HG03432 (cell line): ENCODE data around the gene RUNX1.

Experiments
- ATAC-seq: cut with Tn5 transposase; IDR thresholded peaks from one replicate; pipeline ENCODE4 v1.9.1; 2021; ENCODE audit warnings: mild to moderate bottlenecking, moderate library complexity; ENCODE audit not compliant: unreplicated experiment

Gene RUNX1

DNA sequence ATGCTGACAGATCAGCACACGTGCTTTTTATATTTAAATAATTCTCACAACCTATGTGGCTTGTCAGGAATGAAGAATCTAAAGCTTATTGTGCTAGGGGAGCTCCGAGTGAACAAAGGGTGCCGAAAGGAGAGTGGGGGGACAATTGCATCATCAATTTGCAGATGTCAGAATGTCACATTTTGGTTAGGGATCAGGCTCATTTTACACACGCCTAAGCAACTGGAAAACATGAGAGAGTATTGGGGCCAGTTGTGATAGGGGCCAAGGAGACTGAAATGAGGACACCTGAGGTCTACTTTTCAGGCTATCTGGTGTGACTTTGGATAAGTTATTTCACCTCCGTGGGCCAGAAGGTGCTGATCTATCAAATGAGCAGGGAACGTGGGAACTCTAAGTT lies 31.8 kb downstream of the RUNX1 start:
- no peak for ATAC-seq

DNA sequence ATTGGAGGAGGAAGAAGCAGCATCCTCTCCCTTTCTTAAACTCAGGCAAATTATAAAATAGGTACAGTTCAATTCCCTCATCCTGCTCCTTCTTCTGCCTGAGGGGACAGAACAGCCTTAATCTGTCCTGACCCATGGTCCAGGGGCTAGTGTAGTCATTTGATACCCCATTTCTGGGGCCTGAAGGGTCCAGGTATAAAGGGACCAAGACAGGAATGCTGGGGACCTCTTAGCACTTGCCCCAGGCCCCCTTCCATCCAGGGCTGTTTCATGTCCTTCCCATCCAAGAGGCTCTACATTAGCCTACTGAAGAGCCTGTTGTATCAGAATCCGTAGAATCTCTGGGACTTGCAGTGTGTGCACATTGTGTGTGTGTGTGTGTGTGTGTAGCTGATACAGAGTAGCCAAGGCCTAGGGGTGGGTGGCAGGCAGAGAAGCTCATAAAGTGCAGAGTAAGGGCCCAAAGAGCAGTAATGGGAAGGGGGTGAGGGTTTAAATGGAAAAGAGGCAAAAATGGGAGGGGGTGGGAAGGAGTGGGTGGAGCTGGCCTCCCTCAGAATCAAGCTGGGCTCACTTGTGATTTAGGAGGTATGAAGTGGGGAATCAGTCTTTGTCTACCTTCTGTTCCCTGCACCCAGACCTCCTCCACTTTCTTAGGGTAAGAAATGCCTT lies 32.4 kb downstream of the RUNX1 start:
- ATAC-seq, result no peak

DNA sequence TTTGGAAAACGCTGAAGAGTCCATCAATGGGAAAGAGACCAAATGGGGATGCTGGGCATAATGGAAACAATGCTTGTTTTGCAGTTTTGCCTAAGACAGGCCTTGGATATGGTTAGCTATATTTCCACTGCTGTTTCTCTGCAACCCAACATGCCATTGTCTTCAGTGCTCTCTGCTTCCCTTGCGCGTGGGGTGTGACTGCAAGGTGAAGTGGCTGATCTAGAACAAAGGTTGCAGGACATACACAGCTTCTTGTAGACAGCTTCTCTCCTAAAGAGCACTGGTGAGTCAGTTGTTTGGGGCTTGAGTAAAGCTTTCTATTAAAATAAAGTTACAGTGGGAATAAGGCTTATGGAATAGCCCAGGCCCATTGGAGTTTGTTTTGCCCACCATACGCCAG lies 33.0 kb downstream of the RUNX1 start:
- ATAC-seq, result no peak

DNA sequence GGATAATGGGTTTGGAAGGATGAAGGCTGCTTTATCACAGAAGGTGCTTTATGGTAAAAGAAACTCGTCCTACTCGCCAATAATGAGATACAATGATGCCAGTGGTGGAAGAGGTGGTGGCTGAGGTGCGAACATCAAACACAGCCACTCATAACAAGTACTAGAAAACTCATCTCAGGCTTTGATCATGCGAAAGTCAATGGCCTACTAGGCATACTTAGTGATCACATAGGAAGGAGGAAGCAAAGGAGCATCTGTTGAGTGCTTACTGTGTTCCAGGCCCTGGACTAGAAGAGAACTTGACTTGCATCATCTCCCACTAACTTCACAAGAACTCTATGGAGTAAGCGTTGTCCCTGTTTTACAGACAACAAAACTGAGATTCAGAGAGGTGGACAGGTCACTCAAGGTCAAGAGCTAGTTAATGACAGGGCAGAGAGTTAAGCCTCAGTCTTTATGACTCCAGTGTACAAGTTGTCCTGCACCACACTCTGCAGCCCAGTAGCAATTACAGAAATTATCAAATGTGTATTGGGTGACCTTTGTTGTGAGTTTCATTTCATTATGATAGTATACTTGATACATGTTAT lies 33.6 kb downstream of the RUNX1 start:
- no peak for ATAC-seq

DNA sequence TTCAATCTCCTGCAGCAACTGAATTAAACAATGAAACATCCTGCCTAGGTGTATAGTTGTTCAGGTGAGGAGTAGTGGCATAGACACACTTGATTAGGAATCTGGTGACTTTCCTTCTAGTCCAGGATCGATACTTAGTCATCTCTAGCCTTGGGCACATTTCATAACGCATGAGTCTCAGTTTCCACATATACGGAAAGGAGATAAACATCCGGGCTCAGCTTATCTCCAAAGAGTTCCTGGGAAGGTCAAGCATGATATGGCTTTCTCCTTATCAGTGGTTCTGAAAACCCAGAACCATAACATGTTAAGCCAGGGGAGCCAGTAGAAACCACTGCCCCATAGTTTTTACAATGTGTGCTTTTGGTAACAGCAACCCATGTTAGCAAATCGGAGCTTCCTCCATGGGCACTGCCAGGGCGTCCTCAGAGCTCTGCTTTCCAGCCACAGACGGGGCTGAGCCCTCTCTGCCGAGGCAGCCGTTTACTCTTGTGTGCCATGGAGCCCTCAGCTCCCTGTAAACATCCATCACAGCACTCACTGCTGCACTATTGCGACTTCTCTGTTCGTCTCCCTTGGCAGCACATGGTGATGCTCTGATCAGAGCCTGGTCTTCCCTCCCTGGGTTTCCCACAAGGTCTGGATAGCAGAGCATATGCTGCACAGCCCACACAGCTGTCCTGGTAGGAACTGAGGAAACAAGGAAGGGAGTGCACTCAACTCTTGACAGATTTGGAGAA lies 34.6 kb downstream of the RUNX1 start:
- no peak for ATAC-seq

DNA sequence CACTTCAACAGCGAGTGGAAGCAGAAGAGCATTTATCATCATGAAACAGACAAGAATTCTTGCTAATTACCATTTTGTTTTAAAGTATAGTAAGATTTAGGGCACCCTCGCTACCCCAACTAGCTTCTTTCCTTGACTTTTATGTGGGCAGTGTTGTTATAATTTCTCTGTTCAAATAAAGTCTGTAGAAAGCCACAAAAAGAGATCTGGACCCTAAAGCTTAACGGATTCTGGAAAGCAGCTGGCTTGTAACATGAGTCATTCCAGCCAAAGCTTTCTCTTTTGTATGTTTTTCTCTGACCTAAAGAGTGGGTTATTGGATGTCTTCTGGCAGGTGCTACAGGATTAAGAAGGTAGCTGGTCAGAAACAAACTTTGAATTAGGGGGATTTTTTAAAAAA lies 37.4 kb downstream of the RUNX1 start:
- no peak for ATAC-seq

DNA sequence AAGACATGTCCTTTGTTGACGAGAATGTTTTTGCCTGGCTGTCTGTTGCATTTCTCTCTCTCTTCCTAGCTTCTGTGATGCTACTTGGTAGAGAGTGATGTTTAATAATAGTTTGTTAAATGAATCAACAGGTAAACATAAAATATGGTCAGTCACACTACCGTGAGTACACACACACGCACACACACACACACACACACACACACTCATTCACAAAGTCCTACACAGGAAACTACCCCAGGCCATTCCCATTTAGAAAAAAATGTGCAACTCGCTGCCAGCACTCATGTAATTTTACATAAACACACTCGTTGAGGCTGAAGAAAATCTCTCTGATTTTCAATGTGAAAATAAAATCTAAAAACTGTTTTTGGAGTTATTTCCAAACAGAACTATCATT lies 38.7 kb downstream of the RUNX1 start:
- no peak for ATAC-seq

DNA sequence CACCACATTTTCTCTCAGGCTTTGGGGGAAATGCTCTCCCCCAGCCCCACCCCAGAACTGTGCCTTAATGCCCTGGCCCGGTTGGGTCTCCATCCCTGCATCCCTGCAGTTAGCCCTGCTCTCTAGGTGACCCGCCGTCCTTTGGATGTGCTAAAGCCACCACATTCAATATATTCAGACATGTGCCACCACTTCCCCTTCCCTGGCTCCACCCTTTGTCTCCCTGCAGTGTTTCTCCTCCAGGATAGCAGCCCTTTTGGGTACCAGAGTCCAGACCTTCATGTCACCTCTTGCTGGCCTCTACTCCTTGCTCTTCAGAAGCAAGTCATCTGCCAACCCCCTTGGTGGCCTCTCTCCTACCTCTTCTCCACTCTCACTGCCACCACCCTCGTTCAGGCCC lies 41.8 kb downstream of the RUNX1 start:
- ATAC-seq, result no peak

DNA sequence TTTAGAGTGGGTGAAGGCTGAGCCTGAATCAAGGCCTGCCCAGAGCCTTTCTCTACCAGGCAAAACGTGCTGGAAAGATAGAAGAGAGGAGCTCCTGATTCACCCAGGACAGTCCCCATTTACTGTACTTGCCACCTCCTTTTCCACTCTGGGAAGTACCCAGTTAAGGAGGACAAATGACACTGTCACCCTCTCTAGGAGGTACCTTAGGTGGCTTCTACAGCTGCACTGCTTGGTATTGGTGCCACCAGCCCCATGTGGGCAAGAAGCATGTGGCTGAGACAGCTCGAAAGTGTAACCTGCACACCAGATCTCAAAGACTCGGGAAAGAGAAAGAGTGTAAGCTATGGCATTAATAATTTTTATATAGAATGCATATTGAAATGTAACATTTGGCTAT lies 42.3 kb downstream of the RUNX1 start:
- ATAC-seq, result no peak

DNA sequence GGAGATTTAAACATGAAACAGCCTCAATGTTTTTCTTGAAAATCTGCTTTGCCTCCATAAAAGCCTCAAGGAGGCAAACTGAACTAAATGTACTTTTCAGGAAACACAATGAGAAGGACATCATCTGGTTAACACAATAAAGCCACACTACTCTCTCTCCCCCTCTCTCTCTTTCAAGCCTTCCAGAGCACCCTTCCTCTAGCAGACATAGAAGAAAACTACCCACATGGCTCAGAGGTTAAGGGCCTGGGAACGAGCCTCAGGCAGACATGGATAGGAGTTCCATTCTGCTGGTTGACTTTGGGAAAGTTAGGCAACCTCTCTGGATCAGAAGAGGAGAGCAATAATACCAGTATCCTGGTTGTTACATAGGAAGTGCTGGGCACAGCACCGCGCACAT lies 42.9 kb downstream of the RUNX1 start:
- no peak for ATAC-seq

DNA sequence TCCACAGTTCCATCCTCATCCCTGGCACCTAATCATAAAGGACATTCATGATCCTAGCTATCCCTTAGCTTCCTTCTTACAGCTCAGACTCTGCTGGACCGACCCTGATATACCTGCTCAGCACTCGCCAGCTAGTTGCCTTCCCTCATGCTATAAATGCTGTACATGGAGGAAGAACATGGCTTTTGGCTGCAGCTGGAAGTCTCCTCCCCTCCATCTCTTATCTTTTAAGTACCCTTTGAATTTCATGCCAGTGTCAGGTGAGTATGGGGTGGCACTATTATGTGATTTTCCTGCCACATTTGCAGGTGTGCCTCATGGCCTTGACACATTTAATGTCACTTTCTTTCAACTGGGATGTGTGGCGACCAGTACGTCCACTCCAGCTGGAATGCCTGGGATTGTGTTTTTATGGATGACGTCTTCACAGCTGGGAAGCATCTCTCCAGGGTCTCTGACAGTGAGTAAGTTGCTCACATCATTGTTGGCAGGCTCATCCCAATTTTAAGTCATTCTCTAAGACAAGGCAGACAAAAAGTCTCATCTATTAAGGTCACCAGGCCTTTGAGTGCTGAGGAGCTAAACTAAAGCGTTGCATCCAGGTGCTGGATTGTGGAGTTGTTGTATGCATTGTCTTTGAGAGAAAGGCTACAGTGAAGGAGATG lies 43.4 kb downstream of the RUNX1 start:
- no peak for ATAC-seq

DNA sequence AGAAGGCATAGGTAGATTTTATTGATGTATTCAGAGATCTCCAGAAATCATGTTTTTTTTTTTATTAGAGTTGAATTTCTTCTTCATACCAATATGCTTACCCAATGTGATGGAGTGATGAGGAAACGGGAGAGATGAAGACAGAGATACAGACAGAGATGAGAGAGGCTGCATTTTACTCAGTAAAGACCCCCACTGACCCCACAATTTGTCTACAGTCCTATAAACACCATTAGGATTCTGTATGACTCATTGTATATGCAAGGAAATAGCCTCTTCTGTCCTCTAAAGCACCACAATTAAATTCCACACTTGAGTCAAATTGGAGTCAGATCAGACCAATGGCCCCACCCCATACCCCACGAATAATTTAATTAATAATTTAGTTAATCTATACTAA lies 44.0 kb downstream of the RUNX1 start:
- no peak for ATAC-seq

DNA sequence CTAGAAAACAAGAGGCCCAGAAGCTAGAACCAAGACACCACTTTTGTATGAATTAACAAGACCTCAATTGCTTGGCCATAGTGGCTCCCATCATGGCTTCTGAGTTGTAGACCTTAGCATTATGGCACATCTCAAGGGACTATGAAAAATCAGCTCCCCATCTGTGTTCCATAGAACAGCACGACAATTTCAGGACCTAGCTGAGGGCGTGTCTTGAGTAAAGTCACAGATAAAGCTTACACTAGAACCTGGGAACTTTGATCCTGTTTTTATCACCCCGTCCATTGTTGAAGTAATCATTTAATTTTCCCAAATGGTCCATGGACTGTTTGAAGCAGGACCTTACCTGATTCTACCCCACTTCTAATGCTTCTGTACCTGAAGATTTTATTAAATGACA lies 44.8 kb downstream of the RUNX1 start:
- no peak for ATAC-seq

DNA sequence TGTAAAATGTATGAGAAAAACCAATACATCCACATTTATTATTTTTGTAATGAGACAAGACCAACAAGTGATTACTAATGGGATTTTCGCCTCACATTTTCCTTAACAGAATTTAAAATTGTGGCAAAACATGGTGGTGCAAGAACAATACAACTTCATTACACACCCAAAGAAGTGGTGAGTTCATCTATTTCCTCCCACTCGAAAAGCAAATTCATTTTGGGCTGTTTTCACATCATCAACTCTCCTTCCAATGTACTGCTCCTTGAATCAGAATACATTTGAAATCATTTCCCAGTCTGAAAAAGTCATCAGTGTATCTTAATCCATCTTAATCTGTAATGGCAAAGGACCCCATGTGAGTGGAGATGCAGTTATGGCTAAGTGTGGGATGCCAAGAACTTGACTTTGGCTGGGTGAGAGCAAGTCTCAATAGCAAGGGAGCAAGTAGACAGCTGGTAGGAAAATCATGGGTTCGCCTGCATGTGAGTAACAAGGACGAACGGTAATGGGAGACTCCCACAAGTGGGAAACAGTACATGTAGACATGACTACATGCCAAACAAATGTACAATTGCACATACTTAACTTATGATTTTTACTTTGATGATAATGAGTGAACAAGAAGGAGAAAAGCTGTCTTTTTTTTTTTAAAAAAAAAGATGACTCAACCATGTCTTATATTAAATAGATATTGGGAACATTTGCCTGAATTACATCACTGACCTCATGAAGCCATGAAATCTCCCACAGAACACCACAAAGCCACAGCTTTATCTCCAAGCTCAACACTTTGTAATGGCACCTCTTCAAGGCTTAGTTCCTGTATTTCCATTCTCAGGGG lies 46.0 kb downstream of the RUNX1 start:
- no peak for ATAC-seq

DNA sequence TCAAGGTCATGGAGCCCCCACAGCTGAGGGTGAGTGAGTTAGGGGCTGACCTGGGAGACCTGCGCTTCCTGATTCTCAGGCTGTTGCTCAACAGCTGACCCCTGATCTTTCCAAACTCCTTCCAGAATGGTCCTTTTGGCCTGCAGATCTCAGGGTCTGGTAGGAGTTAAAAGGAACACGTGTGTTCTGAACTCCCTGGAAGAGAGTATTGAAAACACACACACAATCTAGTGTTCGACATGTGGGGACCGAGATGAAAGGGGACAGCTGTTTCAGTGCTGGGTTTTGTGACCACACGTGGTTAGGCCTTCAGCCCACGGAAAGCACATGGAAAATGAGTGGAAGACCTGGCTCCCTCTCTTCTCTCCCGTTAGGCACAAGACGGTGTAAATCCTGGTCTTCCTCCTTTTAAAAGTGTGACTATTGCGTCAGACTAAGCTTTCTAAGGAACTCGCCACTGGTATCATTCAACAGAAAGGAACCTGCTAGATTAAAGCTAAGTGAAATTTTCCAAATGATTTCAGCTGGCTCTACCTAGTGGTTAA lies 49.6 kb downstream of the RUNX1 start:
- no peak for ATAC-seq

DNA sequence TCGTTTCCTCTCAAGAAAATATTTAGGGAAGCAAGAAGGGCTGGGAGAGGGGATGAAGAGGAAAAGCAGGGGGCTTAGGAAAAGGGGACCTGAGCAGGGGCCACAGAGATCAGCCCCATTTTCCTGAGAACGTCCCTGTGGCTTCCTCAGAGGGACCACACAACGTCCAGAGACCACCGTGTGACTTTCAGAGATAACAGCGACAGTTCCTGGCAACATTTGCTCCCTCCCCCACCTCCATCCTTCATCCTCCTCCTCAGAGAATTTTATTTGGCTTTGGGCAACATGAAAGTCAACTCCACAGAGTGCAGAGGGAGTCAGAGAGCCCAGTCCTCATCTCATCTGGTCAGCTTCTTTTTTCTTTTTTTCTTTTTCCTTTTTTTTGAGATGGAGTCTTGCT lies 50.9 kb downstream of the RUNX1 start:
- no peak for ATAC-seq

DNA sequence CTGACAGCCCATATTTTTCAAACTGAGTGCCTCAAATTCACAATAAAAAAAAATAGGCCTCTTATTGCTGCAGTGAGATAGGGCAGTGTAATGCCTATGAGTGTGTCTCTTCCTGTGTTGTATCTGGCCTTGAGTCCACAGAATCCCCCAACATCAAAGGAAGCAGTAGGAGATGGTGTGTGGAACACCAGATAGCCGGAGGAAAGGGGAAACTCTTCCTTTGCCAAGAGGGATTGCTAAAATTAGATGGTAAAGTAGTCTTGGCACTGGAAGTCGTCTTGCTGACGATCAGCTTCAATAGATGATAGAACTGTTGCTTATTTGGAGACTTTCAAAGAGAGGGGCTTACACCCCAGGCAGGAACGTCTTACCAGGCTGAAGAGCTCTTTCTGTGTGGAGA lies 51.8 kb downstream of the RUNX1 start:
- ATAC-seq, result no peak

DNA sequence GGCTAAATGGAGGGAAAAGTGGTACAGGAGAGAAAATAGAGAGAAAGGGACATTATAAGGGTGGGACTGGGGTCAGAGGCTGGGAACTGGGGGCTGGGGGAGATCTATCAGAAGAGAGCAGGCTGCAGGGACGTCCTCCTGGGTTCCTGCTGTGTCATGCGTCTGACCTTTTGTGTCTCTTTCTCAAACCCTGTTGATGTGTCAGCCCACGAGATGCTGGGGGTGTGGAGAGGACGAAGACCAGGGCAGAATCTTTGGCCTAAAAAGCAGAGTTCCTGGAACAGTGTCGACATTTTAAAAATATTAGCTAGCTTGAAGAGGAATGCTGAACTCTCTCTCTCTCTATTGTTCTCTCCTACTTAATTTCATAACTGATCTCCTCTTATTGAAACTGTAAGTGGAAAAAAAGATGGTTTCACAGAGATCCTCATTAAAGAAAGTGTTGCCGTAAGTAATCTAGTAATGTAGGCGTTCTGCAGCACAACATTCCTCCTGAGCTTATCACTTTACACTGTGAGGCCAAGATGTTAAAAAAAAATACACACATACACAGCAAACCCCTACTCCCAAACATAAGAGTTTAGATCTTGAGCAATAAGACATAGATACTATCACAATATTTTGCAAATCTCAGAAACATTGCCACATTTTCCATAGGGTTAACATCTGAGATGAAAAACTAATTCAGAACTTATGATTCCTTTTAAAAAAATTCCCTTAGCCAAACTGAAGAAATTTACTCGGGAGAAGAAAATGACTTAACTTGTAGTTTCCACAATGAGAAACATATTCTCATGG lies 52.6 kb downstream of the RUNX1 start:
- ATAC-seq, result no peak

DNA sequence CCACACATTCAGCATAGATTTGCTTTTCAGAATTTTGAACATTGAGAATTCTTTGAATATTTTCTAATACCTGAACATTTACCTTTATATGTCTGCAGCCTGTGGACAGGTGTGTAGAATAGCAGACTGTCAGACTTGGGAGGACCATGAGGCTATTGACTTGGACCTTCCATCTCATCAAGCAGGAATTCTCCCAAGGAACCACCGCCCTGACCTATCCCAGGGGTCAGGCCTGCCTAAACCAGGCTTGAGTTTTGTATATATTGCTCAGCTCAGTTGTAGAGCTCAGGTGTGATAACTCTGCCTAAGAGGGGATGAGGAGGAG lies 53.2 kb downstream of the RUNX1 start:
- no peak for ATAC-seq
